Testis (tissue), 3 donors: ENCODE results near the gene C22orf31. TPM values are rescaled to one million over a fixed set of nuclear protein-coding genes. Genes with fewer than 3 reads are reported as not detected.

Experiments used
- DNase-seq: peaks from one replicate; pipeline ENCODE4 v3.0.0-alpha.2; 2019
- H3K27ac ChIP-seq, 2 donors: fragments of 200-600 bp; sonication (generic); one replicate each; pipeline ENCODE4 v1.5.1; 2019
- H3K27me3 ChIP-seq: fragments of 200-600 bp; sonication (generic); one replicate; pipeline ENCODE4 v1.5.1; 2019
- H3K36me3 ChIP-seq: fragments of 200-600 bp; sonication (generic); one replicate; pipeline ENCODE4 v1.5.1; 2017; ENCODE audit warnings: low read depth; ENCODE audit errors: missing control alignments
- H3K4me1 ChIP-seq: fragments of 200-600 bp; sonication (generic); one replicate; pipeline ENCODE4 v1.5.1; 2019
- H3K4me3 ChIP-seq, 2 donors: fragments of 200-600 bp; sonication (generic); one replicate each; pipeline ENCODE4 v1.5.1; 2017 to 2019
- H3K9me3 ChIP-seq: fragments of 200-600 bp; sonication (generic); one replicate; pipeline ENCODE4 v1.5.1; 2017
- CTCF ChIP-seq, 3 experiments: fragments of 450-650 bp in 2 of 3; fragments of 200-600 bp in 1 of 3; sonication (generic) in 1 of 3; IDR thresholded peaks; one replicate each; pipeline ENCODE4 v1.5.1; 2016 to 2019; ENCODE audit warnings: antibody characterized with exemption in 3 of 3, mild to moderate bottlenecking in 2 of 3, moderate library complexity in 1 of 3
- POLR2A ChIP-seq: fragments of 450-650 bp; IDR thresholded peaks from one replicate; pipeline ENCODE4 v1.6.1; 2017; ENCODE audit warnings: antibody characterized with exemption, mild to moderate bottlenecking, moderate library complexity
- WGBS, 2 donors: methylation state at CpG; one replicate each; pipeline ENCODE4 v1.1.5; 2018; 5-methylcytosine and 5-hydroxymethylcytosine counted together
- intact Hi-C: fragments of 100-400 bp; cut with DNase I; formaldehyde crosslinking; loops from one replicate; pipeline ENCODE4 v1.15.1; 2023; ENCODE audit warnings: low total_unique reads
- polyA plus RNA-seq: library from polyadenylated mRNA; stranded (reverse); fragments of 350-450 nt; fragmentation: Illumina TruSeq; extraction: RNeasy Lipid Tissue Mini Kit (QIAGEN cat#74804); gene quantifications from one replicate; pipeline ENCODE4 v1.2.3, GENCODE V29; 2014; ENCODE audit warnings: low read depth, low replicate concordance; ENCODE audit not compliant: insufficient read depth
- total RNA-seq, 2 donors: library from RNA; depleted of rRNA; stranded (reverse); fragments of >200 nt; gene quantifications; one replicate each; pipeline ENCODE4 v1.2.3, GENCODE V29; 2016

Gene C22orf31
- total and polyA plus RNA-seq, 3 donors from 2014 or later = 1.8 to 10.9 (median 4.5) TPM

- TF ChIP-seq POLR2A = no peak
- no peak for TF ChIP-seq CTCF (IDR thresholded peaks at IDR 0.05)
- H3K9me3 ChIP-seq = no peaks in the 10 kb centered on the region
- no peaks in the 10 kb centered on the region for H3K27me3 ChIP-seq
- peak overlapping the region; percentile 49 to 77 for H3K27ac ChIP-seq
- peaks cover 19% of the 10 kb centered on the region for H3K4me1 ChIP-seq
- no peaks in the 10 kb centered on the region for H3K36me3 ChIP-seq
- 69 to 80% methylated on average over 13 of the region's 13 CpGs for WGBS, 2 donors
- no peak overlapping the region for H3K4me3 ChIP-seq
- DNase-seq = peak; percentile 84
- intact Hi-C loops = no loop called here
Observed at GRCh38 chr22:29096736-29097669, 35.4 kb upstream of the C22orf31 start.

- TF ChIP-seq POLR2A = no peak
- no peak for TF ChIP-seq CTCF (IDR thresholded peaks at IDR 0.05)
- peaks cover 25% of the 10 kb centered on the region for H3K4me1 ChIP-seq
- peak overlapping the region; percentile 49 to 77 for H3K27ac ChIP-seq
- H3K4me3 ChIP-seq = no peak overlapping the region
- 75 to 96% methylated on average over 2 of the region's 2 CpGs for WGBS, 2 donors
- no peak for DNase-seq
- no peaks in the 10 kb centered on the region for H3K36me3 ChIP-seq
- H3K27me3 ChIP-seq = no peaks in the 10 kb centered on the region
- intact Hi-C loops = no loop called here
- no peaks in the 10 kb centered on the region for H3K9me3 ChIP-seq
Observed at GRCh38 chr22:29095459-29095858, 33.8 kb upstream of the C22orf31 start.

GRCh38 chr22:29093501-29094300 lies 32.1 kb upstream of the C22orf31 start:
- peak overlapping the region; percentile 61 to 71 for H3K27ac ChIP-seq
- no peak overlapping the region for H3K4me3 ChIP-seq
- DNase-seq = peak; percentile 46
- no peak for TF ChIP-seq CTCF (IDR thresholded peaks at IDR 0.05)
- TF ChIP-seq POLR2A = no peak
- no peaks in the 10 kb centered on the region for H3K9me3 ChIP-seq
- H3K4me1 ChIP-seq = peaks cover 25% of the 10 kb centered on the region
- no peaks in the 10 kb centered on the region for H3K36me3 ChIP-seq
- 28 to 33% methylated on average over 4 of the region's 4 CpGs for whole genome bisulfite sequencing, 2 donors
- H3K27me3 ChIP-seq = no peaks in the 10 kb centered on the region
- intact Hi-C loops = no loop called here

GRCh38 chr22:29093030-29093429 lies 31.4 kb upstream of the C22orf31 start:
- no peak for DNase-seq
- intact Hi-C loops = no loop called here
- no peak for TF ChIP-seq CTCF (IDR thresholded peaks at IDR 0.05)
- TF ChIP-seq POLR2A = no peak
- Histone ChIP-seq H3K36me3 (no peaks in the 10 kb centered on the region), H3K27ac (peak overlapping the region in 1 of 2 donors; percentile 71), H3K4me1 (peaks cover 25% of the 10 kb centered on the region), H3K9me3 (no peaks in the 10 kb centered on the region), H3K27me3 (no peaks in the 10 kb centered on the region), H3K4me3 (no peak overlapping the region)
- 62 to 80% methylated on average over 1 of the region's 1 CpG for WGBS, 2 donors
